Fibroblast of upper back skin (primary cell): ENCODE data around the gene TAS1R1.

ENCODE experiments used
- DNase-seq: peaks from one replicate; pipeline ENCODE4 v3.0.0-alpha.2; 2013

Gene TAS1R1

GRCh38 chr1:6614019-6614928 lies 59.2 kb downstream of the TAS1R1 start:
- peak; percentile 36 for DNase-seq

GRCh38 chr1:6614929-6615785 lies 60.0 kb downstream of the TAS1R1 start:
- no peak for DNase-seq

GRCh38 chr1:6619045-6619444 lies 63.9 kb downstream of the TAS1R1 start:
- no peak for DNase-seq

GRCh38 chr1:6621429-6622391 lies 66.6 kb downstream of the TAS1R1 start:
- no peak for DNase-seq

GRCh38 chr1:6622396-6623152 lies 67.5 kb downstream of the TAS1R1 start:
- DNase-seq, result no peak

GRCh38 chr1:6623269-6623965 lies 68.3 kb downstream of the TAS1R1 start:
- no peak for DNase-seq

- DNase-seq, result peak; percentile 81
These were observed 69.8 kb downstream of the TAS1R1 start, which contains the start of gene THAP3 for GRCh38 chr1:6624710-6625583. Gene THAP3, plus strand, starts transcription at chr1:6624868. Its CDS starts 351 bp downstream, at chr1:6625219.

GRCh38 chr1:6625584-6626149 lies 70.6 kb downstream of the TAS1R1 start:
- DNase-seq, result peak; percentile 62

- DNase-seq, result no peak
These were observed 71.9 kb downstream of the TAS1R1 start for GRCh38 chr1:6627031-6627430.

- no peak for DNase-seq
These were observed 72.9 kb downstream of the TAS1R1 start for GRCh38 chr1:6627841-6628545.

GRCh38 chr1:6628971-6629479 lies 73.9 kb downstream of the TAS1R1 start:
- no peak for DNase-seq
